Thyroid gland (tissue), 4 donors: Measurements from ENCODE around the gene TMEM95.

Experiments used
- POLR2A ChIP-seq, 2 donors: fragments of 450-650 bp; IDR thresholded peaks; one replicate each; pipeline ENCODE4 v1.6.1; 2017; ENCODE audit warnings: antibody characterized with exemption in 2 of 2, mild to moderate bottlenecking in 2 of 2, moderate library complexity in 1 of 2
- TF ChIP-seq, protein P1 (sequence below), 6 experiments: fragments of 200-600 bp in 3 of 6; fragments of 450-650 bp in 3 of 6; sonication (generic) in 3 of 6; IDR thresholded peaks; one replicate each; pipeline ENCODE4 v1.5.1; 2016 to 2019; ENCODE audit warnings: antibody characterized with exemption in 6 of 6, mild to moderate bottlenecking in 2 of 6, inconsistent platforms in 1 of 6, moderate library complexity in 1 of 6

DNA sequence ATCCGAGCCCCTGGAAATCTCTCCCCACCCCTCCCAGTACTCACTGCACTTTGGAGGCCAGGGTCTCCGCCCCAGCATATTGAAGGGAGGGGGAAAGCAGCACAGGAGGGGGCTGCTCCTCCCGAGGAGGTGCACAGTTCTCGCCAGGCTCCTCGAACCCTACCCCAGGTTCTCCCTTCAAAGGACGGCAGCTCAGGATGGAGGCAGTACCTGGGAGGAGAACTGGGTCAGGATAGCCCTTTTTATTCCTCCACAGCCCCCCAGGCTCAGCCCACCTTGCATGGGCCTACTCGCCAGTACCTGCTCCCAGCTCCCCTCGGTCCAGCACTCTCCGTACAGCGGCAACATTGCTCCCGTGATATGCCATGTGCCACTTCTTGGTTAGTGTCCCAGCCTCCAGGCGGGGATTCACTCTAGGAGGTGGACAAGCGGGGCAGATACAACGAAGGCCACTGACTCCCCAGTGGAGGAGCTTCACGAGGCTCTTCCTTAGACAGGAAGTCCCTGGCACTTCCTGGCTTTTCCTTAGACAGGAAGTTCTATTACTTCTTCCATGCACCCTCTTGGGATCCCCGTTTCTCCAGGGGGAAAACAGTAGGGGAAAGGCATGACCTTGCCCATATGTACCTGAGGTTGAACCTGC is 37.7 kb upstream of the TMEM95 start:
- TF ChIP-seq, protein P1, sequence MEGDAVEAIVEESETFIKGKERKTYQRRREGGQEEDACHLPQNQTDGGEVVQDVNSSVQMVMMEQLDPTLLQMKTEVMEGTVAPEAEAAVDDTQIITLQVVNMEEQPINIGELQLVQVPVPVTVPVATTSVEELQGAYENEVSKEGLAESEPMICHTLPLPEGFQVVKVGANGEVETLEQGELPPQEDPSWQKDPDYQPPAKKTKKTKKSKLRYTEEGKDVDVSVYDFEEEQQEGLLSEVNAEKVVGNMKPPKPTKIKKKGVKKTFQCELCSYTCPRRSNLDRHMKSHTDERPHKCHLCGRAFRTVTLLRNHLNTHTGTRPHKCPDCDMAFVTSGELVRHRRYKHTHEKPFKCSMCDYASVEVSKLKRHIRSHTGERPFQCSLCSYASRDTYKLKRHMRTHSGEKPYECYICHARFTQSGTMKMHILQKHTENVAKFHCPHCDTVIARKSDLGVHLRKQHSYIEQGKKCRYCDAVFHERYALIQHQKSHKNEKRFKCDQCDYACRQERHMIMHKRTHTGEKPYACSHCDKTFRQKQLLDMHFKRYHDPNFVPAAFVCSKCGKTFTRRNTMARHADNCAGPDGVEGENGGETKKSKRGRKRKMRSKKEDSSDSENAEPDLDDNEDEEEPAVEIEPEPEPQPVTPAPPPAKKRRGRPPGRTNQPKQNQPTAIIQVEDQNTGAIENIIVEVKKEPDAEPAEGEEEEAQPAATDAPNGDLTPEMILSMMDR (IDR thresholded peaks at IDR 0.05), result no peak
- no peak for TF ChIP-seq POLR2A (IDR thresholded peaks at IDR 0.05)
